H1 (cell line): ENCODE measurements around the gene NOS3. TPM values are rescaled to one million over a fixed set of nuclear protein-coding genes. Genes with fewer than 3 reads are reported as not detected.

Source experiments
- CTCF ChIA-PET: fragments of 300-600 bp; sonication (Branson Sonifier 250); formaldehyde crosslinking; loops from one replicate; lab custom pipeline; 2021; ENCODE audit not compliant: partially characterized antibody; lab: Charles Lee
- POLR2A ChIA-PET: fragments of 300-600 bp; sonication (Branson Sonifier 250); formaldehyde crosslinking; loops from one replicate; lab custom pipeline; 2021; ENCODE audit warnings: inconsistent platforms; ENCODE audit not compliant: partially characterized antibody; lab: Charles Lee
- DNase-seq, 2 experiments: peaks; one replicate each; pipeline versions ENCODE4 v3.0.0 to v3.0.0-alpha.2; 2010 to 2022; ENCODE audit warnings: low spot score in 2 of 2, low read depth in 1 of 2, mixed read lengths in 1 of 2
- FAIRE-seq: peaks from 2 replicates; lab custom pipeline; 2011; peaks lifted over from hg19 to GRCh38; lab: Jason Lieb, UNC
- H2AFZ ChIP-seq: 2 replicates; pipeline ENCODE4 v1.8.1; 2012; ENCODE audit warnings: low read length, inconsistent platforms
- H2AK5ac ChIP-seq: 2 replicates; pipeline ENCODE4 v1.6.1; 2013; ENCODE audit warnings: low read depth, low read length
- H2BK120ac ChIP-seq: replicated peaks from 2 replicates; pipeline ENCODE3; 2013; ENCODE audit warnings: low read depth, low read length, inconsistent platforms
- H2BK12ac ChIP-seq: 2 replicates; pipeline ENCODE4 v1.6.1; 2013; ENCODE audit warnings: low read depth, low read length
- H2BK15ac ChIP-seq: 2 replicates; pipeline ENCODE4 v1.6.1; 2013; ENCODE audit warnings: low read length
- H2BK20ac ChIP-seq: 2 replicates; pipeline ENCODE4 v1.6.1; 2013; ENCODE audit warnings: low read length
- H2BK5ac ChIP-seq: 2 replicates; pipeline ENCODE4 v1.6.1; 2013; ENCODE audit warnings: low read depth, low read length
- H3K14ac ChIP-seq: 2 replicates; pipeline ENCODE4 v1.6.1; 2013; ENCODE audit warnings: inconsistent platforms; ENCODE audit not compliant: insufficient read length
- H3K18ac ChIP-seq: 2 replicates; pipeline ENCODE4 v1.6.1; 2013; ENCODE audit warnings: low read length; ENCODE audit errors: extremely low read depth
- H3K23ac ChIP-seq: 2 replicates; pipeline ENCODE4 v1.6.1; 2013; ENCODE audit warnings: inconsistent platforms; ENCODE audit not compliant: insufficient read length
- H3K23me2 ChIP-seq: 2 replicates; pipeline ENCODE4 v1.6.1; 2013; ENCODE audit warnings: low read depth, low read length
- H3K27ac ChIP-seq: 2 replicates; pipeline ENCODE4 v1.6.1; 2011; ENCODE audit warnings: low read depth, low read length, inconsistent platforms
- H3K27me3 ChIP-seq, 4 experiments: replicated peaks in 1 of 4; 1 replicate in 1 of 4; 2 replicates in 3 of 4; pipeline versions ENCODE4 v1.6.1 to v1.8.1; 2011 to 2013; ENCODE audit warnings: low read length in 3 of 4, mild to moderate bottlenecking in 3 of 4, inconsistent platforms in 2 of 4, mixed read lengths in 2 of 4, moderate library complexity in 1 of 4; ENCODE audit not compliant: control insufficient read depth in 3 of 4, insufficient read depth in 3 of 4; ENCODE audit errors: extremely low read depth in 1 of 4
- H3K36me3 ChIP-seq, 4 experiments: 2 replicates each; pipeline versions ENCODE4 v1.6.1 to v1.8.1; 2011 to 2013; ENCODE audit warnings: mild to moderate bottlenecking in 4 of 4, low read length in 3 of 4, moderate library complexity in 2 of 4, control low read depth in 1 of 4, inconsistent platforms in 1 of 4; ENCODE audit not compliant: insufficient read depth in 4 of 4, control insufficient read depth in 2 of 4
- H3K4ac ChIP-seq: replicated peaks from 2 replicates; pipeline ENCODE3; 2013; ENCODE audit warnings: low read length, low read depth, mixed read lengths, inconsistent platforms; ENCODE audit not compliant: insufficient read length
- H3K4me1 ChIP-seq, 4 experiments: replicated peaks in 1 of 4; 1 replicate in 1 of 4; 2 replicates in 3 of 4; pipeline versions ENCODE4 v1.6.1 to v1.8.1; 2011 to 2013; ENCODE audit warnings: low read length in 3 of 4, inconsistent platforms in 2 of 4, mixed read lengths in 1 of 4; ENCODE audit not compliant: insufficient read depth in 4 of 4, control insufficient read depth in 3 of 4
- H3K4me2 ChIP-seq, 2 experiments: 2 replicates each; pipeline versions ENCODE4 v1.6.1 to v1.8.1; 2011 to 2013; ENCODE audit warnings: low read depth in 2 of 2, low read length in 2 of 2, control low read depth in 1 of 2, inconsistent platforms in 1 of 2, mild to moderate bottlenecking in 1 of 2; ENCODE audit not compliant: insufficient read depth in 1 of 2
- H3K4me3 ChIP-seq, 4 experiments: fragments of 200-600, 300-600 bp in 1 of 4; sonication (generic), shearing (Covaris generic), sonication (Bioruptor Twin) in 1 of 4; 2 replicates each; pipeline versions ENCODE4 v1.5.1 to v1.8.1; 2011 to 2016; ENCODE audit warnings: low read length in 4 of 4, low read depth in 3 of 4, control low read depth in 2 of 4, inconsistent platforms in 2 of 4, mild to moderate bottlenecking in 2 of 4, mixed read lengths in 1 of 4, moderate library complexity in 1 of 4; ENCODE audit not compliant: insufficient read depth in 2 of 4; ENCODE audit errors: extremely low read depth in 1 of 4
- H3K56ac ChIP-seq: replicated peaks from 2 replicates; pipeline ENCODE3; 2013; ENCODE audit warnings: low read depth, mild to moderate bottlenecking, mixed read lengths, low read length, inconsistent platforms; ENCODE audit not compliant: insufficient read length
- H3K79me1 ChIP-seq: 2 replicates; pipeline ENCODE4 v1.6.1; 2013; ENCODE audit warnings: low read depth, low read length, control low read depth
- H3K79me2 ChIP-seq, 2 experiments: 2 replicates each; pipeline versions ENCODE4 v1.6.1 to v1.8.1; 2012 to 2013; ENCODE audit warnings: low read length in 2 of 2, mild to moderate bottlenecking in 2 of 2, inconsistent platforms in 1 of 2; ENCODE audit not compliant: insufficient read depth in 2 of 2, control insufficient read depth in 1 of 2
- H3K9ac ChIP-seq, 4 experiments: replicated peaks in 1 of 4; 1 replicate in 1 of 4; 2 replicates in 3 of 4; pipeline versions ENCODE4 v1.6.1 to v1.8.1; 2011 to 2013; ENCODE audit warnings: low read depth in 3 of 4, low read length in 3 of 4, control low read depth in 2 of 4, mild to moderate bottlenecking in 2 of 4, moderate library complexity in 2 of 4, inconsistent platforms in 1 of 4; ENCODE audit errors: extremely low read depth in 1 of 4
- H3K9me3 ChIP-seq, 2 experiments: 2 replicates each; pipeline versions ENCODE4 v1.6.1 to v1.8.1; 2012 to 2013; ENCODE audit warnings: mild to moderate bottlenecking in 2 of 2, moderate library complexity in 2 of 2, control low read depth in 1 of 2, inconsistent platforms in 1 of 2, low read depth in 1 of 2, low read length in 1 of 2, mixed read lengths in 1 of 2; ENCODE audit not compliant: insufficient read depth in 2 of 2
- H4K20me1 ChIP-seq, 2 experiments: replicated peaks in 1 of 2; 2 replicates each; pipeline versions ENCODE3 to v1.8.1; 2011 to 2013; ENCODE audit warnings: inconsistent platforms in 2 of 2, low read length in 2 of 2, mild to moderate bottlenecking in 1 of 2; ENCODE audit not compliant: insufficient read depth in 2 of 2, control insufficient read depth in 1 of 2
- H4K5ac ChIP-seq: 2 replicates; pipeline ENCODE4 v1.6.1; 2013; ENCODE audit warnings: low read length, low read depth, mixed read lengths, inconsistent platforms; ENCODE audit not compliant: insufficient read length
- H4K8ac ChIP-seq: 2 replicates; pipeline ENCODE4 v1.8.0; 2013; ENCODE audit warnings: mild to moderate bottlenecking, moderate library complexity, low read length, inconsistent platforms; ENCODE audit not compliant: insufficient read depth; ENCODE audit errors: extremely low read depth
- H4K91ac ChIP-seq: replicated peaks from 2 replicates; pipeline ENCODE3; 2013; ENCODE audit warnings: low read length, mixed read lengths, inconsistent platforms; ENCODE audit not compliant: insufficient read length
- CBX5 ChIP-seq: fragments of 300-800, 300-1000 bp; sonication (generic); IDR thresholded peaks from 2 replicates; pipeline ENCODE4 v1.7.1; 2016; ENCODE audit warnings: antibody characterized with exemption, low read length, low read depth
- E2F6 ChIP-seq: IDR thresholded peaks from 2 replicates; pipeline ENCODE4 v1.6.1; 2012; ENCODE audit warnings: inconsistent platforms
- HDAC6 ChIP-seq: IDR thresholded peaks from one replicate; pipeline ENCODE4 v1.7.1; 2012; ENCODE audit warnings: low read depth, mild to moderate bottlenecking, inconsistent platforms, low read length, moderate library complexity
- JUN ChIP-seq: IDR thresholded peaks from 2 replicates; pipeline ENCODE4 v1.6.1; 2011; ENCODE audit warnings: low read depth, mild to moderate bottlenecking, improper control_type of control experiment, low read length
- JUND ChIP-seq: IDR thresholded peaks from 2 replicates; pipeline ENCODE4 v1.6.1; 2011; ENCODE audit warnings: mild to moderate bottlenecking, improper control_type of control experiment, low read length
- KDM4A ChIP-seq: IDR thresholded peaks from one replicate; pipeline ENCODE4 v1.7.1; 2012; ENCODE audit warnings: low read depth, mild to moderate bottlenecking, moderate library complexity, low read length, inconsistent platforms; ENCODE audit not compliant: severe bottlenecking
- RXRA ChIP-seq: IDR thresholded peaks from 2 replicates; pipeline ENCODE4 v1.6.1; 2011; ENCODE audit warnings: low read depth, mild to moderate bottlenecking, low read length, moderate library complexity; ENCODE audit not compliant: insufficient read depth
- SRF ChIP-seq: IDR thresholded peaks from 2 replicates; pipeline ENCODE4 v1.6.1; 2011; ENCODE audit warnings: mild to moderate bottlenecking, low read depth, low read length, moderate library complexity
- WGBS, 2 experiments: shearing (Covaris generic) in 1 of 2; methylation state at CpG; one replicate each; pipeline versions ENCODE4 v1.1.6 to v1.1.7; 2013 to 2015; ENCODE audit warnings: low lambda C conversion rate in 2 of 2, mixed read lengths in 2 of 2, inconsistent platforms in 1 of 2, low coverage in 1 of 2, missing lambda C conversion rate in 1 of 2; ENCODE audit not compliant: insufficient replicate concordance in 2 of 2, insufficient coverage in 1 of 2, insufficient read length in 1 of 2; ENCODE audit errors: extremely low coverage in 1 of 2, missing lambda C conversion rate in 1 of 2; 5-methylcytosine and 5-hydroxymethylcytosine counted together
- polyA plus RNA-seq, 7 experiments: library from polyadenylated mRNA; depleted of rRNA in 3 of 7; stranded (reverse) in 5 of 7; unstranded in 2 of 7; fragments of >200 nt in 5 of 7; fragments of 200-250 nt in 2 of 7; gene quantifications; 1 replicate in 5 of 7; 2 replicates in 1 of 7; 4 replicates in 1 of 7; pipeline versions ENCODE4 v1.2.1 to v1.2.3, GENCODE V29; 2011 to 2013; ENCODE audit warnings: missing spikeins in 2 of 7, mixed read lengths in 2 of 7
- total RNA-seq: library from RNA; stranded (reverse); fragmentation: NEBNext Ultra II Directional; extraction: Animal tissue kit (Norgen Biotek cat#: 25700); gene quantifications from 2 replicates; pipeline ENCODE4 v1.2.1, GENCODE V29; 2021

Gene NOS3
- total and polyA plus RNA-seq, 2 of the 8 experiments (the other 6 are each of a cell fraction or from before 2014, with no cell fraction given) = 4.4 to 16.2 TPM

DNA sequence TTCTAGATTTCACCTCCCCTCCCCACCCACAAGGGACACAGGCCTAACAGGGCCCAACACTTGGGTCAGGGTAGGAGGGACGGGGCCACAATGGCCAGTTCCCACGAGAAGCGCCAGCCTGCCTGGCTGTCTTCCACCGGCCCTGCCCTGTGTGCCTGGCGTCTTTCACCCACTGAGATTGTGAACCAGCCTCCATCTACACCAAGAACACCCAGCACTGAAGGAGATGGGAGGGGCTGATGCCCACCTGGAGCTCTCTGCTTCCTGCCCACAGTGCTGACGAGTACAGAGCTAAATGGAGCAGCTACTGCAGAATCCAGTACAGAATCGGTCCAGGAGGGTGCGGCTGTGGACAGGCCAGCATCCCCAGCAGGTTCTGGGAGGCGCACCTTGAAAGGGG lies 55.1 kb downstream of the NOS3 start:
- ChIA-PET POLR2A (interaction anchor here (0.9 kb wide), 1 partner anchor 42 kb away, joined by 3 read pairs; no protein-coding TSS in a partner anchor), CTCF (interaction anchor here (1.1 to 3.5 kb wide), 5 partner anchors 11 to 65 kb away, joined by 3 to 20 read pairs (median 8); partner anchors contain the start of gene CDK5)
- no peak overlapping the region for H3K18ac ChIP-seq
- no peak overlapping the region for H2BK15ac ChIP-seq
- no peak overlapping the region for H3K4me3 ChIP-seq
- peaks cover 0 to 6% (median 3%) of the 10 kb centered on the region in 4 experiments; a peak in 3 of 7 replicates for H3K4me1 ChIP-seq
- no peak overlapping the region for H3K56ac ChIP-seq
- no peak overlapping the region for H2BK12ac ChIP-seq
- H3K23ac ChIP-seq = no peak overlapping the region
- no peaks in the 10 kb centered on the region for H3K79me1 ChIP-seq
- H3K14ac ChIP-seq = no peak overlapping the region
- H3K36me3 ChIP-seq = no peaks in the 10 kb centered on the region
- no peak overlapping the region for H2AK5ac ChIP-seq
- WGBS, 2 experiments = 84% methylated on average over 9 of the region's 9 CpGs; no CpG with 5 or more reads in 1 of the 2 experiments
- no peak overlapping the region for H3K27ac ChIP-seq
- no peak overlapping the region for H3K4me2 ChIP-seq
- H2AFZ ChIP-seq = no peak overlapping the region
- peaks cover 2% of the 10 kb centered on the region; the same call in 1 of the 2 replicates for H3K23me2 ChIP-seq
- TF ChIP-seq RXRA (no peak), HDAC6 (no peak), E2F6 (no peak), KDM4A (no peak), SRF (no peak), JUN (no peak), CBX5 (no peak), JUND (no peak)
- no peak for DNase-seq
- H4K5ac ChIP-seq = no peak overlapping the region
- no peak overlapping the region for H3K9ac ChIP-seq
- peaks cover 2 to 8% of the 10 kb centered on the region in 2 experiments for H4K20me1 ChIP-seq
- FAIRE-seq = no peak
- no peaks in the 10 kb centered on the region for H3K79me2 ChIP-seq
- H3K4ac ChIP-seq = no peak overlapping the region
- H3K9me3 ChIP-seq = no peaks in the 10 kb centered on the region
- H2BK5ac ChIP-seq = no peak overlapping the region
- H2BK20ac ChIP-seq = no peak overlapping the region
- no peak overlapping the region for H4K8ac ChIP-seq
- H4K91ac ChIP-seq = no peak overlapping the region
- H3K27me3 ChIP-seq = peaks cover 4 to 26% (median 17%) of the 10 kb centered on the region in 4 experiments
- no peak overlapping the region for H2BK120ac ChIP-seq
